Thoracic aorta (tissue), 2 donors: ENCODE measurements around the gene MAOA. TPM values are rescaled to one million over a fixed set of nuclear protein-coding genes. Genes with fewer than 3 reads are reported as not detected.

Experiments used
- ATAC-seq: fragments of 150-250 bp; one replicate; pipeline ENCODE4 v1.8.0; 2017; ENCODE audit warnings: low read depth; ENCODE audit not compliant: insufficient number of reproducible peaks, low FRiP score
- DNase-seq: peaks from one replicate; pipeline ENCODE4 v3.0.0-alpha.2; 2020; ENCODE audit warnings: low spot score
- H3K27ac ChIP-seq, 2 donors: fragments of 200-600 bp; sonication (generic); 1 replicate in 1 of 2; 2 replicates in 1 of 2; pipeline ENCODE4 v1.5.1; 2016; ENCODE audit warnings: mild to moderate bottlenecking in 2 of 2, moderate library complexity in 2 of 2
- H3K27me3 ChIP-seq: fragments of 200-600 bp; sonication (generic); replicated peaks from 2 replicates; pipeline ENCODE4 v1.6.0; 2016; ENCODE audit warnings: mild to moderate bottlenecking; ENCODE audit not compliant: insufficient read depth
- H3K36me3 ChIP-seq: fragments of 200-600 bp; sonication (generic); one replicate; pipeline ENCODE4 v1.5.1; 2016
- H3K4me1 ChIP-seq, 2 donors: fragments of 200-600 bp; sonication (generic); 1 replicate in 1 of 2; 2 replicates in 1 of 2; pipeline versions ENCODE4 v1.5.1 to v1.6.0; 2016; ENCODE audit warnings: low read depth in 2 of 2, mild to moderate bottlenecking in 1 of 2; ENCODE audit not compliant: control insufficient read depth in 1 of 2
- H3K4me3 ChIP-seq: fragments of 200-600 bp; sonication (generic); 2 replicates; pipeline ENCODE4 v1.5.1; 2016; ENCODE audit warnings: mild to moderate bottlenecking
- H3K9me3 ChIP-seq: fragments of 200-600 bp; sonication (generic); 2 replicates; pipeline ENCODE4 v1.5.1; 2016
- total RNA-seq, 2 donors: library from RNA; depleted of rRNA; stranded (reverse); fragments of >200 nt; gene quantifications; one replicate each; pipeline versions ENCODE4 v1.1.0 to v1.2.3, GENCODE V29; 2016
- TF ChIP-seq, protein P1 (sequence below): fragments of 200-600 bp; sonication (generic); IDR thresholded peaks from one replicate; pipeline ENCODE4 v1.5.1; 2019; ENCODE audit warnings: antibody characterized with exemption

MAOA gene
- total RNA-seq, 2 donors from 2014 or later: 85.1 to 98.2 TPM

DNA sequence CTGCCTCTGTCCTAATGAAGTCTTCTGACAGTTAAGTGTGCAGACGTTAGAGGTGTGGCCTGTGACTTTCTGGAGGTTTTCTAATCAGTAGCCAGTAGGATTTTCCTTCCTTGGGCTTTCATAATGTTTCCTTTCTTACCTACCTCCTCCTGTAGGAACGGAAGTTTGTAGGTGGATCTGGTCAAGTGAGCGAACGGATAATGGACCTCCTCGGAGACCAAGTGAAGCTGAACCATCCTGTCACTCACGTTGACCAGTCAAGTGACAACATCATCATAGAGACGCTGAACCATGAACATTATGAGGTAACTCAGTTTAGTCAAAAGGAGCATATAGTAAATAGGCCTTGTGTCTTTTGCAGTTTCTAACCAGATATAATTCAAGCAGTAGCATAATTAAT is 75.0 kb downstream of the MAOA start:
- H3K4me1 ChIP-seq: no peaks in the 10 kb centered on the region
- H3K9me3 ChIP-seq: no peaks in the 10 kb centered on the region
- no peak overlapping the region for H3K4me3 ChIP-seq
- DNase-seq (no peak), ATAC-seq (no peak)
- peaks cover 12% of the 10 kb centered on the region for H3K36me3 ChIP-seq
- no peaks in the 10 kb centered on the region for H3K27me3 ChIP-seq
- no peak overlapping the region for H3K27ac ChIP-seq
- TF ChIP-seq, protein P1, sequence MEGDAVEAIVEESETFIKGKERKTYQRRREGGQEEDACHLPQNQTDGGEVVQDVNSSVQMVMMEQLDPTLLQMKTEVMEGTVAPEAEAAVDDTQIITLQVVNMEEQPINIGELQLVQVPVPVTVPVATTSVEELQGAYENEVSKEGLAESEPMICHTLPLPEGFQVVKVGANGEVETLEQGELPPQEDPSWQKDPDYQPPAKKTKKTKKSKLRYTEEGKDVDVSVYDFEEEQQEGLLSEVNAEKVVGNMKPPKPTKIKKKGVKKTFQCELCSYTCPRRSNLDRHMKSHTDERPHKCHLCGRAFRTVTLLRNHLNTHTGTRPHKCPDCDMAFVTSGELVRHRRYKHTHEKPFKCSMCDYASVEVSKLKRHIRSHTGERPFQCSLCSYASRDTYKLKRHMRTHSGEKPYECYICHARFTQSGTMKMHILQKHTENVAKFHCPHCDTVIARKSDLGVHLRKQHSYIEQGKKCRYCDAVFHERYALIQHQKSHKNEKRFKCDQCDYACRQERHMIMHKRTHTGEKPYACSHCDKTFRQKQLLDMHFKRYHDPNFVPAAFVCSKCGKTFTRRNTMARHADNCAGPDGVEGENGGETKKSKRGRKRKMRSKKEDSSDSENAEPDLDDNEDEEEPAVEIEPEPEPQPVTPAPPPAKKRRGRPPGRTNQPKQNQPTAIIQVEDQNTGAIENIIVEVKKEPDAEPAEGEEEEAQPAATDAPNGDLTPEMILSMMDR: no peak

DNA sequence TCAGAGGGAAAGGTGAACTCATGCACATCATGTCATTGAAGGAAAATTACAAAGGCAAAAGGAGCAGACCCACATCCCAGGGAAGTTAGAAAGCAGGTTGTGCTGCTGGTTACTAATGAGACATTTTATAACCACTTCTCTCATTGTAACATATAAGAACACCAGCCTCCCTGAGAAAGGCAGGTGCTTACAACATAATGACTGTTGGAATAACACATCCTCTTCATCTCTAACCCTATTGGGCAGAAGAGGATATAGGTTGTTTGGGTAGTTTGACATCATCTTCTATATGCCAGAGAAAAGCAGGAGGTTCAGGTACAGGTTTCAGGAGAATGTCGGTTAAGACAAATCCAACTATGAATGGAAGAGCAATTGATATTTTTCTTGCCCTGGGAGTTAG is 77.6 kb downstream of the MAOA start:
- no peak for ATAC-seq
- no peaks in the 10 kb centered on the region for H3K4me1 ChIP-seq
- TF ChIP-seq, protein P1: no peak
- no peak overlapping the region for H3K4me3 ChIP-seq
- DNase-seq: no peak
- H3K27me3 ChIP-seq: no peaks in the 10 kb centered on the region
- H3K9me3 ChIP-seq: no peaks in the 10 kb centered on the region
- H3K27ac ChIP-seq: no peak overlapping the region
- H3K36me3 ChIP-seq: peaks cover 12% of the 10 kb centered on the region

DNA sequence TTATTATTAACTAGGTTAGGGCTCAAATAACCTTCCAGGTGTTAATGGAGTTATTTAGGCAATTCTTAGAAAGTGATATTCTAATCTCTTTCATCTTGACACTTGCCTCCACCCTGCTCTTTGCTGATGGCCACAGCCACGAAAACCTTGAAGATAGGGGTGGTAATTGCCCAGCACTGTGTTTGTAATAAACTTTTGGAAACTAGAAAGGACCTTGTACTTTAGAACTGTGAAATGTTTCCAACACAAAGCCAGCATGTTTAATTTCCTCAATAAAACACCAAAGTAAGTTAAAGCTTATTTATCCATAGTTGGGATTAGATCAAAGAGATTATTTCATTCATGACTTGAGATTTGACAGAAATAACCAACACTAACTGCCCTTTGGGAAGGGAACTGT is 78.3 kb downstream of the MAOA start:
- no peak overlapping the region for H3K4me3 ChIP-seq
- H3K27ac ChIP-seq: no peak overlapping the region
- no peaks in the 10 kb centered on the region for H3K4me1 ChIP-seq
- H3K9me3 ChIP-seq: no peaks in the 10 kb centered on the region
- H3K27me3 ChIP-seq: no peaks in the 10 kb centered on the region
- TF ChIP-seq, protein P1: no peak
- ATAC-seq (no peak), DNase-seq (no peak)
- H3K36me3 ChIP-seq: peaks cover 12% of the 10 kb centered on the region

DNA sequence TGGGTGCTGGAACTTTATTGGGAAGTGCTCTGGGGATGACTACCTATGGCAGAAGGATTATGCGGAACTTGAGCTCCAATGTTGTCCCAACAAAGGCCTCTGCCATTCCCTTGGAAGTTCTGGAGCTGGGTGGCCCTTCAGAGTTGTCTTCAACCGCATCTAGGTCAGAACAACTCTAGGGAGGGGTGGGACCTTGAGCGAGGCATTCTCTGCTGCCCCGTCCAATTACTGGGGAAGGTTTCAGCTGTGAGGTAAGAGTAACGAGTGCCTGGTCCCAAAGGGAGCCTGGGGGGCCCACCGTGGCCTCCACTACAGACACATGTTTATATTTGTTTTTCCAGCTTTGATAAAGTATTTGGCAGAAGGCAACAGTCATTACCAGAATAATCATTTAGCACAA is 79.4 kb downstream of the MAOA start:
- no peak for DNase-seq
- Histone ChIP-seq H3K36me3 (peaks cover 12% of the 10 kb centered on the region), H3K27me3 (no peaks in the 10 kb centered on the region), H3K4me1 (no peaks in the 10 kb centered on the region), H3K27ac (no peak overlapping the region), H3K9me3 (no peaks in the 10 kb centered on the region), H3K4me3 (no peak overlapping the region)
- TF ChIP-seq, protein P1: no peak
- ATAC-seq: no peak

DNA sequence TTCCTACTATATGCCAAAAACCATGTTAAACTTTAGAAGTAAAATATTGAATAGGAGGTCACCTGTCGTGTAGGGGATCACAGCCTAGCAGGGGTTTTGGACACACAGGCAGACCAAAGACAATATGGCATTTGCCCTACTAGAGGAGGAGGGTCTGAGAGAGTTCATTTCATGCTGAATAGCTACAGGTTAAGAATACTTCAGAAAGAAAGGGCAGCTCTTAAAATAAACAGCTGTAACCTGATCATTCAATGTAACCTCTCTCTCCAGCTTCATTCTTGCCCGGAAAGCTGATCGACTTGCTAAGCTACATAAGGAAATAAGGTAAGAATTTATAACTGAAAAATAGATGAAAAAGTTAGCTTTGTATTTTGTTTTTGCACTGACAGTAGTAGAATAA is 79.9 kb downstream of the MAOA start:
- Histone ChIP-seq H3K9me3 (no peaks in the 10 kb centered on the region), H3K4me1 (no peaks in the 10 kb centered on the region), H3K4me3 (no peak overlapping the region), H3K27ac (no peak overlapping the region), H3K27me3 (no peaks in the 10 kb centered on the region), H3K36me3 (peaks cover 12% of the 10 kb centered on the region)
- TF ChIP-seq, protein P1: no peak
- no peak for DNase-seq
- ATAC-seq: no peak
